Fibroblast of the aortic adventitia (primary cell): ENCODE measurements around the gene SERTAD4. TPM values are rescaled to one million over a fixed set of nuclear protein-coding genes. Genes with fewer than 3 reads are reported as not detected.

ENCODE experiments used
- DNase-seq: peaks from one replicate; pipeline ENCODE4 v3.0.0-alpha.2; 2010; ENCODE audit warnings: low read depth
- H3K4me3 ChIP-seq: 2 replicates; pipeline ENCODE4 v1.5.1; 2011; ENCODE audit warnings: low read depth, mild to moderate bottlenecking, control low read depth, low read length, moderate library complexity
- total RNA-seq: library from RNA; depleted of rRNA; stranded (reverse); fragments of >200 nt; gene quantifications from 2 replicates; pipeline ENCODE4 v1.2.3, GENCODE V29; 2012; ENCODE audit warnings: low replicate concordance
- TF ChIP-seq, protein P1 (sequence below): IDR thresholded peaks from 2 replicates; pipeline ENCODE4 v1.5.1; 2011; ENCODE audit warnings: mild to moderate bottlenecking, low read length, control low read depth, inconsistent platforms; ENCODE audit not compliant: insufficient read depth

The SERTAD4 gene
- total RNA-seq, 1 donor: 16.7 TPM

DNA sequence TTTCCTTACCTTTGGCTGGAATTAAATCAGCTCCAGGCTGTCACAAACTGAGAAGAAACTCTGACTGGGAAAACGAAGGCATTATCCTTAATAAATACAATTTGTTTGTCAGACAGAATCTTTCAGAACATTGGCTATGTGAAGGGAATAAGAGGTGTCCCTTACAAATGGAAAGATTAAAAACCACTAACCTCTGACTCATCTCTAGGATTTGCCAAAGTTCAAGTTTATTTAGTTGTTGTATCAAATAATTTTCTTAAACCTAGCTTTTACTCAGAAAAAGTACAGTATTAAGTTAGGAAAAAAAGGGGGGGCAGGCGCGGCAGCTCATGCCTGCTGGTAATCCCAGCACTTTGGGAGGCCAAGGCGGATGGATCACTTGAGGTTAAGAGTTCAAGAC lies 15.7 kb downstream of the SERTAD4 start:
- peak; percentile 41 for DNase-seq
- H3K4me3 ChIP-seq: no peak overlapping the region
- TF ChIP-seq, protein P1, sequence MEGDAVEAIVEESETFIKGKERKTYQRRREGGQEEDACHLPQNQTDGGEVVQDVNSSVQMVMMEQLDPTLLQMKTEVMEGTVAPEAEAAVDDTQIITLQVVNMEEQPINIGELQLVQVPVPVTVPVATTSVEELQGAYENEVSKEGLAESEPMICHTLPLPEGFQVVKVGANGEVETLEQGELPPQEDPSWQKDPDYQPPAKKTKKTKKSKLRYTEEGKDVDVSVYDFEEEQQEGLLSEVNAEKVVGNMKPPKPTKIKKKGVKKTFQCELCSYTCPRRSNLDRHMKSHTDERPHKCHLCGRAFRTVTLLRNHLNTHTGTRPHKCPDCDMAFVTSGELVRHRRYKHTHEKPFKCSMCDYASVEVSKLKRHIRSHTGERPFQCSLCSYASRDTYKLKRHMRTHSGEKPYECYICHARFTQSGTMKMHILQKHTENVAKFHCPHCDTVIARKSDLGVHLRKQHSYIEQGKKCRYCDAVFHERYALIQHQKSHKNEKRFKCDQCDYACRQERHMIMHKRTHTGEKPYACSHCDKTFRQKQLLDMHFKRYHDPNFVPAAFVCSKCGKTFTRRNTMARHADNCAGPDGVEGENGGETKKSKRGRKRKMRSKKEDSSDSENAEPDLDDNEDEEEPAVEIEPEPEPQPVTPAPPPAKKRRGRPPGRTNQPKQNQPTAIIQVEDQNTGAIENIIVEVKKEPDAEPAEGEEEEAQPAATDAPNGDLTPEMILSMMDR: no peak

DNA sequence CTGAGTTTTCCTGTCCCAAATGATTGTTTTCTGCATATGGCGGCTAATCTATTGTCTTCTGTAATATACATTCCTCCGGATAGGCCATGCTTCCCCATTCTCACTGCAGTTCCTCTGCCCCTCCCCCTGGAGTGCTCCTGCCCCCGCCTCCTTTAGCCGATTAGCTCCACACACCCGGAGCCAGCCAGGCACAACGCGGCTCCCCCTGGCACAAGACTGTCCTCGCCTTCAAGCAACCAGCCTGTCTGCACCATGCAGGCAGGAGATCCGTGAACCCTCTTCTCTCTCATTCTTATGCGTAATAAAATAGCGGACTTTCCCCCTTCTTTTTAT lies 18.0 kb downstream of the SERTAD4 start:
- TF ChIP-seq, protein P1: no peak
- H3K4me3 ChIP-seq: no peak overlapping the region
- DNase-seq: no peak

DNA sequence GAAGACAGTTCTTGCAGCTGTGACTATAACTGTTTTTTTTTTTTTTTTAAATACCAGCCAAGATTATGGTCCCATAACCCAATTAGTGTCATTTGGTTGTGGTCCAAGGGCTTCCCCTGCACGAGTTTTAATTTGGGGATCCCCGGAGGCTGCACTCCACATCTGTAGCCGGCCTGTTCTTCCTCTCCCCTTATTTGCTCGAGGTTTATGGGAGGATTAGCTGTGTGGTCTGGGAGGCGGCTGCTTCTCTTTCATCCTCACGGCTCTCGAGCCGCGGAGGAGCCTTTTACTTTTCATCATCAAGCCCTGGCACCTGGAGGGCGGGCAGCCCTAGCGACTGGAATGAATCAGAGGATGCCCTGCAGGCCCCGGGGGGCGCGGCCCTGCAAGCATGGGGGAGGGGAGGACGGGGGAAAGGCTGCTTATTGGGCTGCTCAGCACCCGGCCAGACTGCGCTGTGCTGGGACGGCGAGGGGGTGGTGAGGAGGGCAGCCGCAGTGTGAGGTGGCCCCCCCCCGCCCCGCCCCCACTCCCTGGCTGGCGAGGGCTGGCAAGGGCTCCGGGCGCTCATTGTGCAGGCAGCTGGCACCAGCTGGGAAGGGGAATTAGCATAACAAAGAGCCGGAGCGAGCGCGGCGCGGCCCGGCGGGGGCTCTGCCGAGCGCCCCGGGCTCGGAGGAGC lies 18.5 kb downstream of the SERTAD4 start:
- DNase-seq: no peak
- TF ChIP-seq, protein P1: no peak
- H3K4me3 ChIP-seq: peak overlapping the region; percentile 47

DNA sequence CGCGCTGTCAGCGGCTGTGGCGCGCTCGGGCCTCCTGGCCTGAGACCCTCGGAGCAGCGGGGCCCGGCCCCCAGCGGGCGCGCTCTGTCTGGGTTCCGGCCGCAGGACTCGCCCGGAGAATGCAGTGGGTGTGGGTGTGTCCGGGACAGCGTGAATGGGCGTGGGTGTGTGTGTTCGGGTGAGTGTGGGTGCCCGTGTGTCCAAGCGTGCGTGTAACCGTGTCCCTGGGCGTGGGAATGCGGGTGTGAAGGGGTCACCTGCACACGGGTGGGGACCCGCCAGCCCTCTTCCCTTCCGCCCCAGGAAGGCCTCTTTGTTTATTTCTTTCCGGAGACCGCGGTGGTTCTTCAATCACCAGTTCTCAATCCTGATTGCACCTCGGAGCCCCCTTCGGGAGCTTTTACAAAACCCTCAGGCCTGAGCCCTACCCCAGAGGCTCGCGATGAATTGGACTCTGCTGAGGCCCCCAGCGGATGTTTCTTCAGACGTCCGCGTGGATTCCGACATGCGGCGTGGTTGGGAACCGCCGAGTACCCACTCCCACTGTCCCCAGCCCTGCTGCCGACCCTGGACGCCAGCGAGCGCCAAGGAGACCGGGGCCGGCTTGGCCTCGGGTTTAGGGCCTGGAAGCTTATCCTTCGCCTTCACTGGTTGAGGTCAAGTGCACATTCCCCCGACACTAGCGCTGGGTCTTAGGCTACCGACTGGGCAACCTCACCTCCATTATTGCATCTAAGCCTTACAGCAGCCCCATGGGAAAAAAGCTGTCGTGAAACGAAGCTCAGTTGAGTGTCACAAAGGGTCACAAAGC lies 19.3 kb downstream of the SERTAD4 start:
- H3K4me3 ChIP-seq: peak overlapping the region; percentile 47
- TF ChIP-seq, protein P1: no peak
- DNase-seq: no peak

DNA sequence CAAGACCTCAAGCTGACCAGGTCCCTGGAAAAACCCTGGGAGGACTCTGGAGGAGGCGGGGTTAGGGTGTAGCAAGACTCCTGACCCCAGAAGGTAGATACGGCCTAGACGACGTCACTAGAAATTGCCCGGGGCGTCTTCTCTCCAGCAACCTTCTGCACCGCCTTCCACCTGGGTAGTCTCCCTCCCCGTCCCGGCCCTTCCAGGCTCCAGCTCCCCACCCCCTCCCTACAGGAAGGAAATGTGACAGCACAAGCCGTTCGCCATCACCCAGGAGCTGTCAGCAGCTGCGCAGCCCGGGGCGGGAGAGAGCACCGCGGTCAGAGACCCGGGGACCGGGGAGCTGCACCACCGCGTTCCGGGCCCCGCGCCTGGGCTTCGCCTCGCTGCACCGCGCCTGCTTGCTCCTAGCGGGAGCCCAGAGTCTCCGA lies 20.0 kb downstream of the SERTAD4 start:
- no peak for DNase-seq
- TF ChIP-seq, protein P1: no peak
- no peak overlapping the region for H3K4me3 ChIP-seq

DNA sequence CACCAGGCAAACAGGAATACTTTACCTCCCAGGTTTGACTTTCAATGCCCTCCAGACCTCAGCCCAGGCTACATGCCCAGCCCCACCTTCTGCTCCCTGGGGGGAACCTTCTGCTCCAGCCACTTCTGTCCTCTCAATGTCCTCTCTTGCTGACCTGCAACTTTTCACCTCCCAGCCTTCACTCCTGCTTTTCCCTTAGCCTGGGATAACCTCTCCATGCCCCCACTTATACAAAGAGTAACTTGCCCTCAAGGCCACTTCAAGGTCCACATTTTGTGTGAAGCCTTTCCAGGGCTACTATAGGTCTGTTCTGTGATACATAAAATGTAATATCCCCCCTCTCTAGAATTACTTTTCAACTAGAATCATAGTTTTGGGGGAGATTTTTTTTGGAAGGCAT lies 21.7 kb downstream of the SERTAD4 start:
- TF ChIP-seq, protein P1: no peak
- H3K4me3 ChIP-seq: no peak overlapping the region
- no peak for DNase-seq
